Caco-2 (cell line): ENCODE results near the gene ADAMTSL1. TPM values are rescaled to one million over a fixed set of nuclear protein-coding genes. Genes with fewer than 3 reads are reported as not detected.

ENCODE experiments used
- BruUV-seq: library from RNA; stranded (reverse); fragments of 400-500 nt; replicated peaks from 2 replicates; lab custom pipeline; 2021; lab: Mats Ljungman, UMichigan
- CTCF ChIA-PET: fragments of 300-600 bp; sonication (Branson Sonifier 250); formaldehyde crosslinking; loops from one replicate; lab custom pipeline; 2022; ENCODE audit warnings: antibody characterized with exemption; lab: Charles Lee
- POLR2A ChIA-PET: fragments of 300-600 bp; sonication (Branson Sonifier 250); formaldehyde crosslinking; loops from one replicate; lab custom pipeline; 2022; ENCODE audit warnings: antibody characterized with exemption; lab: Charles Lee
- DNase-seq, 2 experiments: peaks; one replicate each; pipeline versions ENCODE4 v3.0.0 to v3.0.0-alpha.2; 2020 to 2022
- H3K27me3 ChIP-seq: replicated peaks from 2 replicates; pipeline ENCODE4 v1.6.0; 2011; ENCODE audit warnings: low read length; ENCODE audit not compliant: control insufficient read depth, insufficient read depth
- H3K36me3 ChIP-seq: 2 replicates; pipeline ENCODE4 v1.5.1; 2011; ENCODE audit warnings: low read length; ENCODE audit not compliant: control insufficient read depth, insufficient read depth
- H3K4me1 ChIP-seq: fragments of 250-450 bp; sonication (Bioruptor Pico); 2 replicates; pipeline ENCODE4 v1.5.1; 2020; ENCODE audit warnings: mild to moderate bottlenecking
- H3K4me3 ChIP-seq: 2 replicates; pipeline ENCODE4 v1.5.1; 2011; ENCODE audit warnings: low read depth, mild to moderate bottlenecking, control low read depth, low read length
- H3K9me3 ChIP-seq: fragments of 250-450 bp; sonication (Bioruptor Pico); 2 replicates; pipeline ENCODE4 v1.5.1; 2020; ENCODE audit warnings: mild to moderate bottlenecking, moderate library complexity
- H3K27ac Mint-ChIP-seq: one replicate; pipeline ENCODE4 v1.8.0; 2022; ENCODE audit warnings: mixed read lengths; ENCODE audit not compliant: unreplicated experiment
- H3K27me3 Mint-ChIP-seq: one replicate; pipeline ENCODE4 v1.8.0; 2022; ENCODE audit warnings: mixed read lengths; ENCODE audit not compliant: insufficient read depth, unreplicated experiment
- H3K36me3 Mint-ChIP-seq: one replicate; pipeline ENCODE4 v1.8.0; 2022; ENCODE audit warnings: mild to moderate bottlenecking, mixed read lengths; ENCODE audit not compliant: insufficient read depth, unreplicated experiment
- H3K4me1 Mint-ChIP-seq: one replicate; pipeline ENCODE4 v1.8.0; 2022; ENCODE audit warnings: low read depth, mixed read lengths; ENCODE audit not compliant: unreplicated experiment
- H3K4me3 Mint-ChIP-seq: one replicate; pipeline ENCODE4 v1.8.0; 2022; ENCODE audit warnings: mild to moderate bottlenecking, moderate library complexity, mixed read lengths; ENCODE audit not compliant: unreplicated experiment
- H3K9me3 Mint-ChIP-seq: one replicate; pipeline ENCODE4 v1.8.0; 2022; ENCODE audit warnings: mixed read lengths; ENCODE audit not compliant: unreplicated experiment
- CTCF ChIP-seq, 2 experiments: fragments of 200-600 bp in 1 of 2; IDR thresholded peaks; 1 replicate in 1 of 2; 2 replicates in 1 of 2; pipeline versions ENCODE4 v1.5.1 to v1.8.0; 2011 to 2022; ENCODE audit warnings: antibody characterized with exemption in 1 of 2, control low read depth in 1 of 2, inconsistent platforms in 1 of 2, low read depth in 1 of 2, low read length in 1 of 2, mild to moderate bottlenecking in 1 of 2, moderate library complexity in 1 of 2; ENCODE audit not compliant: insufficient read depth in 1 of 2, severe bottlenecking in 1 of 2, unreplicated experiment in 1 of 2
- intact Hi-C: fragments of 100-400 bp; cut with micrococcal nuclease; formaldehyde crosslinking; loops from one replicate; pipeline ENCODE4 v1.10.0; 2022; ENCODE audit not compliant: unreplicated experiment
- total RNA-seq: library from RNA; stranded (reverse); gene quantifications from 2 replicates; pipeline ENCODE4 v1.2.3, GENCODE V29; 2022

Gene ADAMTSL1
- total RNA-seq, 1 experiment from 2014 or later, result not detected

GRCh38 chr9:18694959-18695668 is 221.2 kb downstream of the ADAMTSL1 start:
- Mint-ChIP-seq H3K4me1 (no peaks in the 10 kb centered on the region), H3K36me3 (no peaks in the 10 kb centered on the region), H3K27ac (no peak overlapping the region), H3K9me3 (peaks cover 24% of the 10 kb centered on the region), H3K27me3 (peaks cover 3% of the 10 kb centered on the region), H3K4me3 (no peak overlapping the region)
- CTCF ChIA-PET, result no interaction called here
- no peak for DNase-seq
- POLR2A ChIA-PET, result no interaction called here
- H3K4me1 ChIP-seq, result no peaks in the 10 kb centered on the region
- intact Hi-C loops, result no loop called here
- no peaks in the 10 kb centered on the region for H3K9me3 ChIP-seq
- no peak for TF ChIP-seq CTCF (IDR thresholded peaks at IDR 0.05; ENCODE audit: insufficient read depth in 1 of 2, low read depth in 1 of 2, low read length in 1 of 2, severe bottlenecking in 1 of 2, unreplicated experiment in 1 of 2)
- no TSS peak for BruUV-seq
- H3K27me3 ChIP-seq, result no peaks in the 10 kb centered on the region
- H3K4me3 ChIP-seq, result no peak overlapping the region
- no peaks in the 10 kb centered on the region for H3K36me3 ChIP-seq

GRCh38 chr9:18698992-18699391 is 225.0 kb downstream of the ADAMTSL1 start:
- no TSS peak for BruUV-seq
- H3K27ac Mint-ChIP-seq, result no peak overlapping the region
- H3K36me3 ChIP-seq, result no peaks in the 10 kb centered on the region
- H3K4me1 Mint-ChIP-seq, result no peaks in the 10 kb centered on the region
- intact Hi-C loops, result no loop called here
- DNase-seq, result no peak
- no peak overlapping the region for H3K4me3 ChIP-seq
- peaks cover 6% of the 10 kb centered on the region for H3K27me3 Mint-ChIP-seq
- TF ChIP-seq CTCF (IDR thresholded peaks at IDR 0.05; ENCODE audit: insufficient read depth in 1 of 2, low read depth in 1 of 2, low read length in 1 of 2, severe bottlenecking in 1 of 2, unreplicated experiment in 1 of 2), result no peak
- peaks cover 32% of the 10 kb centered on the region for H3K9me3 Mint-ChIP-seq
- ChIA-PET POLR2A (no interaction called here), CTCF (no interaction called here)
- no peaks in the 10 kb centered on the region for H3K27me3 ChIP-seq
- no peaks in the 10 kb centered on the region for H3K4me1 ChIP-seq
- no peaks in the 10 kb centered on the region for H3K9me3 ChIP-seq
- H3K36me3 Mint-ChIP-seq, result no peaks in the 10 kb centered on the region
- no peak overlapping the region for H3K4me3 Mint-ChIP-seq

GRCh38 chr9:18699764-18700163 is 225.8 kb downstream of the ADAMTSL1 start:
- Mint-ChIP-seq H3K4me1 (no peaks in the 10 kb centered on the region), H3K9me3 (peaks cover 32% of the 10 kb centered on the region), H3K36me3 (no peaks in the 10 kb centered on the region), H3K27me3 (peaks cover 6% of the 10 kb centered on the region), H3K27ac (no peak overlapping the region), H3K4me3 (no peak overlapping the region)
- no peak for DNase-seq
- CTCF ChIA-PET, result no interaction called here
- no TSS peak for BruUV-seq
- no peak for TF ChIP-seq CTCF (IDR thresholded peaks at IDR 0.05; ENCODE audit: insufficient read depth in 1 of 2, low read depth in 1 of 2, low read length in 1 of 2, severe bottlenecking in 1 of 2, unreplicated experiment in 1 of 2)
- no peaks in the 10 kb centered on the region for H3K4me1 ChIP-seq
- no peaks in the 10 kb centered on the region for H3K36me3 ChIP-seq
- intact Hi-C loops, result no loop called here
- POLR2A ChIA-PET, result no interaction called here
- no peaks in the 10 kb centered on the region for H3K27me3 ChIP-seq
- no peaks in the 10 kb centered on the region for H3K9me3 ChIP-seq
- H3K4me3 ChIP-seq, result no peak overlapping the region
